ENCODE results near the gene AKIP1.

The AKIP1 gene

GRCh38 chr11:8911029-8911823, at the start of gene AKIP1:
AKIP1 (plus strand) TSS chr11:8911189; CDS start chr11:8911450, 261 bp downstream.
- no peaks in the 10 kb centered on the region for H3K9me3 ChIP-seq (ENCODE audit: low read depth, low read length)
- DNase-seq (ENCODE audit: low read depth, low spot score): peak; percentile 66
- H3K27ac ChIP-seq: peak within 1 kb of the TSS; percentile 37; the same call in 1 of the 2 replicates
- peaks cover 2% of the 10 kb centered on the region; the same call in 1 of the 2 replicates for H3K36me3 ChIP-seq (ENCODE audit: insufficient read depth, low read length)
- H3K9ac ChIP-seq (ENCODE audit: insufficient read length): peak within 1 kb of the TSS; percentile 90
- peak within 1 kb of the TSS; percentile 90 for H3K4me3 ChIP-seq
- TF ChIP-seq FOXP2 (optimal IDR thresholded peaks at IDR 0.05; ENCODE audit: control extremely low read depth, extremely low read length, insufficient read depth) (peak; percentile 6), POLR2AphosphoS5 (IDR thresholded peaks at IDR 0.05; ENCODE audit: borderline replicate concordance, low read depth, low read length) (peak; percentile 90), EZH2 (IDR thresholded peaks at IDR 0.05) (no peak)

GRCh38 chr11:8863838-8864237, 47.2 kb upstream of the AKIP1 start:
- Histone ChIP-seq H3K36me3 (ENCODE audit: insufficient read depth, low read length) (no peaks in the 10 kb centered on the region), H3K4me3 (no peak overlapping the region), H3K27ac (no peak overlapping the region), H3K9ac (ENCODE audit: insufficient read length) (no peak overlapping the region), H3K9me3 (ENCODE audit: low read depth, low read length) (no peaks in the 10 kb centered on the region)
- no peak for DNase-seq (ENCODE audit: low read depth, low spot score)
- TF ChIP-seq FOXP2 (optimal IDR thresholded peaks at IDR 0.05; ENCODE audit: control extremely low read depth, extremely low read length, insufficient read depth): no peak
- no peak for TF ChIP-seq POLR2AphosphoS5 (IDR thresholded peaks at IDR 0.05; ENCODE audit: borderline replicate concordance, low read depth, low read length)
- no peak for TF ChIP-seq EZH2 (IDR thresholded peaks at IDR 0.05)

GRCh38 chr11:8865304-8865703, 45.7 kb upstream of the AKIP1 start:
- Histone ChIP-seq H3K9me3 (ENCODE audit: low read depth, low read length) (no peaks in the 10 kb centered on the region), H3K9ac (ENCODE audit: insufficient read length) (no peak overlapping the region), H3K36me3 (ENCODE audit: insufficient read depth, low read length) (no peaks in the 10 kb centered on the region), H3K27ac (peak overlapping the region; percentile 30; the same call in 1 of the 2 replicates), H3K4me3 (no peak overlapping the region)
- DNase-seq (ENCODE audit: low read depth, low spot score): no peak
- TF ChIP-seq EZH2 (IDR thresholded peaks at IDR 0.05) (no peak), FOXP2 (optimal IDR thresholded peaks at IDR 0.05; ENCODE audit: control extremely low read depth, extremely low read length, insufficient read depth) (no peak), POLR2AphosphoS5 (IDR thresholded peaks at IDR 0.05; ENCODE audit: borderline replicate concordance, low read depth, low read length) (no peak)

- Histone ChIP-seq H3K27ac (no peak overlapping the region), H3K4me3 (no peak overlapping the region), H3K9me3 (ENCODE audit: low read depth, low read length) (no peaks in the 10 kb centered on the region), H3K36me3 (ENCODE audit: insufficient read depth, low read length) (no peaks in the 10 kb centered on the region), H3K9ac (ENCODE audit: insufficient read length) (no peak overlapping the region)
- no peak for DNase-seq (ENCODE audit: low read depth, low spot score)
- TF ChIP-seq FOXP2 (optimal IDR thresholded peaks at IDR 0.05; ENCODE audit: control extremely low read depth, extremely low read length, insufficient read depth) (no peak), EZH2 (IDR thresholded peaks at IDR 0.05) (no peak), POLR2AphosphoS5 (IDR thresholded peaks at IDR 0.05; ENCODE audit: borderline replicate concordance, low read depth, low read length) (no peak)
These were observed 44.0 kb upstream of the AKIP1 start for GRCh38 chr11:8867035-8867434.

GRCh38 chr11:8867931-8868631, 42.9 kb upstream of the AKIP1 start:
- TF ChIP-seq POLR2AphosphoS5 (IDR thresholded peaks at IDR 0.05; ENCODE audit: borderline replicate concordance, low read depth, low read length) (no peak), FOXP2 (optimal IDR thresholded peaks at IDR 0.05; ENCODE audit: control extremely low read depth, extremely low read length, insufficient read depth) (no peak), EZH2 (IDR thresholded peaks at IDR 0.05) (no peak)
- Histone ChIP-seq H3K36me3 (ENCODE audit: insufficient read depth, low read length) (no peaks in the 10 kb centered on the region), H3K4me3 (no peak overlapping the region), H3K9ac (ENCODE audit: insufficient read length) (no peak overlapping the region), H3K9me3 (ENCODE audit: low read depth, low read length) (no peaks in the 10 kb centered on the region), H3K27ac (no peak overlapping the region)
- no peak for DNase-seq (ENCODE audit: low read depth, low spot score)

GRCh38 chr11:8870411-8871170, 40.4 kb upstream of the AKIP1 start:
- H3K9me3 ChIP-seq (ENCODE audit: low read depth, low read length): no peaks in the 10 kb centered on the region
- H3K36me3 ChIP-seq (ENCODE audit: insufficient read depth, low read length): no peaks in the 10 kb centered on the region
- peak overlapping the region; percentile 75 for H3K4me3 ChIP-seq
- DNase-seq (ENCODE audit: low read depth, low spot score): no peak
- H3K9ac ChIP-seq (ENCODE audit: insufficient read length): peak overlapping the region; percentile 76
- H3K27ac ChIP-seq: peak overlapping the region; percentile 93
- TF ChIP-seq FOXP2 (optimal IDR thresholded peaks at IDR 0.05; ENCODE audit: control extremely low read depth, extremely low read length, insufficient read depth) (no peak), POLR2AphosphoS5 (IDR thresholded peaks at IDR 0.05; ENCODE audit: borderline replicate concordance, low read depth, low read length) (no peak)

- H3K36me3 ChIP-seq (ENCODE audit: insufficient read depth, low read length): no peaks in the 10 kb centered on the region
- H3K4me3 ChIP-seq: peak overlapping the region; percentile 75
- H3K9ac ChIP-seq (ENCODE audit: insufficient read length): peak overlapping the region; percentile 76
- H3K27ac ChIP-seq: peak overlapping the region; percentile 93
- peak; percentile 61 for TF ChIP-seq POLR2AphosphoS5 (IDR thresholded peaks at IDR 0.05; ENCODE audit: borderline replicate concordance, low read depth, low read length)
- no peak for TF ChIP-seq EZH2 (IDR thresholded peaks at IDR 0.05)
- no peak for TF ChIP-seq FOXP2 (optimal IDR thresholded peaks at IDR 0.05; ENCODE audit: control extremely low read depth, extremely low read length, insufficient read depth)
- no peaks in the 10 kb centered on the region for H3K9me3 ChIP-seq (ENCODE audit: low read depth, low read length)
- DNase-seq (ENCODE audit: low read depth, low spot score): peak; percentile 52
These were observed 39.7 kb upstream of the AKIP1 start for GRCh38 chr11:8871171-8871775.
